NK-92 treated with Interleukin-12 subunit alpha and Interleukin-12 subunit beta, amount 100 ng/mL, for 24 hours (cell line): Measurements from ENCODE around the gene LETM1.

Source experiments
- DNase-seq: peaks from one replicate; lab custom pipeline; 2025; lab: John Stamatoyannopoulos, UW

LETM1 gene

DNA sequence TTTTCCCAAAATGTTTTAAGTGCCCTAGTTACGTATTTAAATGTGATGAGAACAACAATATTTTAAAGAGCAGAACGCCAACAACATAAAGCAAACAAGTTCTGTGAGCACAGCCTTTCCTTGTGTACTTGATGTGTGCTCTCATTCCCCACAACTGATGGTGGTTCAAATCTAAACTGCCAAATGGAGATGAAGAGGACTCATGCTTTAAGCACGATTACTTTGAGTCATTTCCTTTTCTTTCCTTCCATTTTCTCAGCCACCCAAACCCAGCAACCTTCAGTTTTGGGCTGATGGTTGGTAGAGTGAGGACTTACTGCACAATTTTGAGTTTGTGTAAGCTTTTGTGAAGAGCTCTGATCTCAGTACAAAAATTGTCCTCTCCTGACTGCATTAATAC lies 16.9 kb upstream of the LETM1 start:
- no peak for DNase-seq

DNA sequence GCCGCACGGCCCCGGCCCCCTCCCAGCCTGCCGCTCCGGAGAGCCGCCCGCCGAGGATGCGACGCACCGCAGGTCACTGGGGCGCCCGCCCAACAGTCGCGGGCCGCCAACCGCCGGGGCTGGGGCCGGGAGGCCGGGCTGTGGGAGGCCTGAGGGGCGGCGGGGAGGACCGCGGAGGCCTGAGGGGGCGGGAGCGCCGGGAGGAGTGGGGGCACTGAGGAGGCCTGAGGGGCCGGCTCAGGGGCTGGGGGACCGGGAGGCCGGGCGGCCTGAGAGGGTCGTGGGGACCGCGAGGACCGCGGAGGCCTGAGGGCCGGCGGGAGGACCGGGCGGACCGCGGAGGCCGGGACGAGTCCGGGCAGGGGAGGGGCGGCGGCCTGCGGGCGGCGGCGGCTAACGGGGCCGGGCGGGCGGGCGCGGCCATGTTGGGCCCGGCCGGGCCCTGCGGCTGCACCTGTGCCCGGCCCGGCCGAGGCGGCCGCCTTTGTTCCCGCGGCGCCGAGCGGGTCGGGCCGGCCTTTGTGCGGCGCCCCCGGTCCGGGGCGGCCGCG lies 15.6 kb upstream of the LETM1 start:
- no peak for DNase-seq

DNA sequence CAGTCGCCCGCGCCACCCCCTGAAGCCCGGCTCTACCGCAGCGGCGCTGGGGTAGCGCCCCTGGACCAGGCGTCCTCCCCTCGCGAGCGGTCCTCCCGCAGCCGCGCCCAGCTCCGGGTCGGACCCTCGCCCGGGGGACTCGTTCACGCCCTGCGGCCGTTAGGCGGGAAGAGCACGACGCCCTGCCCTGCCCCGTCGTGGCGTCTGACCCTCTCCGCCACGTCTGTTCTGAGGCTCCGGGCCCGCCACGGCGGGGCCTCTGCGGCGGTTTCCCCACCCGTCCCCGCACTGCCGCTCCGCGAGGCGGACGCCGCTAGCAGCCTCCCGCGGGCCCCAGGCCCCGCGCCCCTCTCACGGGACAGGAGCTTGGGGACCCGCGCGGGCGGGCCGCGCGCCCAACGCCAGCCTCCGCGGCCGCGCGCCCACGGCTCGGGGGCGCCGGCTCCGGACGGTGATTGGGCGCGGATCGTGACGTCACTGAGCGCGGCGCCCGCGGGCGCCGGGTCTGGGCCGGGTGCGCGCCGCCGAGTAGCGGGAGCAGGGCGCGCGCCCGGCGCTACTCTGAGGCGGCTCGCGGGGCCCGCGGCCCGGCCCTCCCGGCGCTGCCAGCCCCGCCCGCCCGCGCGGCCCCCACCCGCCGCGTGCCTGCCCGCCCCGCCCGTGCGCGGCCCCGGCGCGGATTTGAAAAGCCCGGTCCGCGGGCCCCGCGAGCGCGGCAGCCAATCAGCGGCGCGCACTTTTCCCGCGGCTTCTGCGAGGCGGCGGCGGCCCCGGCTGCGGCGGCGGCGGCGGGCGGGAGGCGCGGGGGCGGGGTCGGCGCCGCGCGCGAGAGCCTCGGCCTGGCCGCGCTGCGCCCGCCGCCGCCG lies 14.9 kb upstream of the LETM1 start, which contains the start of gene NSD2:
NSD2 (plus strand) TSS at position 816 of the 866 bp plus-strand sequence. CDS start 29,262 bp downstream, outside the sequence.
- peak; percentile 89 for DNase-seq

DNA sequence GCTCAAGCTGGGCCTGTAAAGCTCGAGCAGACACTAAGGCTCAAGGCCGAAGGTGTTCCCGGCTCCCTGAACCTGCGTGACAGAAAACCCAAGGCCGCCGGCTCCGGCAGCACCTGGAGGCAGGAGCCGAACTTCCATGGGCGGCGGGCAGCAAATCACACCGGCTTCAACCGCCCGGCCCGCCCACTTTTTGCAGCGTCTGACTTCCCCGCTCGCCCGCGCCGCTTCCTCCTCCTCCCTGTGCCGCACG lies 14.3 kb upstream of the LETM1 start:
- peak; percentile 75 for DNase-seq

DNA sequence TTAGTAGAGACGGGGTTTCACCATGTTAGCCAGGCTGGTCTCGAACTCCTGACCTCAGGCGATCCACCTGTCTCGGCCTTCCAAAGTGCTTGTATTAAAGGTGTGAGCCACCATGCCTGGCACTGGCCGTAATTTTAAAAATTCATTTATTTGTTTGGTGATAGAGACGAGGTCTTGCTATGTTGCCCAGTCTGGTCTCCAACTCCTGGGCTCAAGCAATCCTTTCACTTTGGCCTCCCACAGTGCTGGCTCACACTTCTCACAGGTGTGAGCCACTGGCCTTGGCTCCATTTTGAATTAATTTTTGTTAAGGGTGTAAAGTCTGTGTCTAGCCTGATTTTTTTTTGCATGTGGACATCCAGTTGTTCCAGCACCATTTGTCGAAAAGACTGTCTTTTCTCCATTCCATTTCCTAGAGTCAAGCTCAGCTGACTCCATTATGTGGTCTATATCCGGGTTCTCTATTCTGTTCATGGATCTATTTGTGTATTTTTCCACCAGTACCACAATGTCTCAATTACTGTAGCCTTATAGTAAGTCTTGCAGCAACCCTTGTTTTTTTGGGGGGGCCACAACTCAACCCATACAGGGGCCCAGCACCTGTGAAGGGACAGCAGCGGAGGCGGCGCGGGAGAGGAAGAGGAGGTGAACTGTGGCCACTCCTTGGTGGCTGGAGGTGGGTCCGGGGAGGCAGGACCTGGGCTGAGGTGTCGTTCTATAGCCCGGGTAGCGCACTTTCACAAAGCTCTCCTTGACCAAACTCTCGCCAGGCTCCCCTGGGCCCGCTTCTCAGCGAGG lies 13.8 kb upstream of the LETM1 start:
- no peak for DNase-seq

DNA sequence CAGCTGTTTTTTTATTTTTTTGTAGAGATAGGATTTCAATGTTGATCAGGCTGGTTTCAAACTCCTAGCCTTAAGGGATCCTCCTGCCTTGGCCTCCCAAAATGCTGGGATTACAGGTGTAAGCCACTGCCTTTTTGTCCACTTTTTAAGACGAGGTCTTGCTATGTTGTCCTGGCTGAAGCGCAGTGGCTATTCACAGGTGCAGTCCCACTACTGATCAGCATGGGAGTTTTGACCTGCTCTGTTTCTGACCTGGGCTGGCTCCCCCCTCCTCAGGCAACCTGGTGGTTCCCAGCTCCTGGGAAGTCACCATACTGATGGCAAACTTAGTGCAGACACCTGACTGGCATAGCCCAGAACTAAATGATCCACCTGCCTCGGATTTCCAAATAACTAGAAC lies 13.0 kb upstream of the LETM1 start:
- DNase-seq, result no peak

DNA sequence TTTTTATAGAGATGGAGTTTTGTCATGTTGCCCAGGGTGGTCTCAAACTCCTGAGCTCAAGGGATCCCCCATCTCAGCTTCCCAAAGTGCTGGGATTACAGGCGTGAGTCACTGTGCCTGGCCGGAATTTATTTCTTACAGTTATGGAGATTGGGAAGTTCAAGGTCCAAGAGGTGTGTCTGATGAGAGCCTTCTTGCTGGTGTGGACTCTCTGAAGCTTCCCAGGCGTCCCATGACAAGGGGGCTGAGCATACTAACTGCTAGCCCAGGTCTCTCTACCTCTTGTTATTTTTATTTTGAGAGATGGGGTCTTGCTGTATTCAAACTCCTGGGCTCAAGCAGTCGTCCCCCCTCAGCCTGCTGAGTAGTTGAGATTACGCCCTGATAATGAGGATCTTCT lies 12.3 kb upstream of the LETM1 start:
- DNase-seq, result no peak

DNA sequence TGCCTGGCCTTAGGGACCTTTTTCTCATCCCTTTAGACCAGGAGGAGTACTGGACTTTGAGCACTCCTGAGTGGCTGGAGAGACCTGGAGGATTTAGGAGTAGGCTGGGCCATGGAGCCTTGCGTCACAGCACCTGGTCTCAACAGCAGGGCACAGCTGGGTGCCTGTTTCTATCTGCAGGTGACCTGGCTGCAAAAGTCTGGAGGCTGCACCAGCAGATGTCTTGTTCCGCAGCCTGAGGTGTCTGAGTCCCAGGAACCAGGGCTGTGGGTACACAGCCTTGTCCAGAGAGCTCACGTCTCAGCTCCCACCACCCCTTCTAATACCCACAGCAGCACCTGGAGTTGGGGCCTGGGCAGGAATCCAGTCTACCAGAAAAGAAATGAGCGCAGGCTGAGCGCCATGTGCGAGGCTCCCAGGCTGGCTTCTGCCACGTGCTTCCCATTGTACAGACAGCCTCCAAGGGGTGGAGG lies 10.3 kb upstream of the LETM1 start:
- DNase-seq, result no peak

DNA sequence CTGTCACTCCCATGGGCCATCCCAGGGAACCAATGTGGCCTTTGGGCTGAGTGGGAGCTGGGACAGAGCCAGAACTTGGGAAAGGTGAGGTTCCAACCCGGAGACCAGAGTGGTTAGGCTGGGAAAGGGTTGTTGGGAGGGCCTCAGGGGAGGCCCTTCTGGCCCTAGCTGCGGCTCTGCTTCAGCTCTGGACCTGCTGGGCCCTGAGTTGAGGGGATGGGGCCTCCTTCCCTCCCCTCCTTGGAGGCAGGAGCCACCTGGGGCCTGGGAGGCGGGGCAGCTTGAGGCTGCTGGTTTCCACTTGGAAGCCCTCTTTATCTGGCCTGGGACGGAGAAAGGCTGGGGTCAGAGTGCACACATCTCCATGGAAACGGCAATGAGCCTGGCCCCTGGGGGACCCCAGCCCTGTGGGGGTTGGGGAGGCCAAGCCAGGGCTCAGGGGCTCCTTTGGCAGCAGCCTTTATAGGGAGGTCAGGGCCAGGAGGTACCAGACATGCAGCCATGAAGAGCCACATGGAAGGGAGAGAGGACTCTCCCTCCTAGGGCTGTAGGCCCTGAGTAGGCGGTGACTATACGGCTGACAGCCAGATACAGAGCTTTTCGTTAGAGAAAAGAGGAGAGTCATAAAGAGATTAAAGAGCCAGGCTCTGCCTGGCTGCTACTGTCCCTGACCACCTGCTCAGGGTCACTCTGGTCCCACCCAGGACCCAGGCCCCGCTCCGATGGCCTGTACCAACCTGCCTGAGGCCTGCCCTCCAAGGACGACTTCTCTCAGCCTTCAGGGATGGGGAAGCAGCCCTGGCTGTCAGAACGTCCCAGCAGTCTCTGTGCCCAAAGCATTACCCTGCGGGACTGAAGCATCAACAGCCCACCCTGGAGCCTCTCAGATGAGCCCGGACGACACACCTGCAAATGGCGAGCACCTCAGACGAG lies 8.4 kb upstream of the LETM1 start:
- DNase-seq, result no peak

DNA sequence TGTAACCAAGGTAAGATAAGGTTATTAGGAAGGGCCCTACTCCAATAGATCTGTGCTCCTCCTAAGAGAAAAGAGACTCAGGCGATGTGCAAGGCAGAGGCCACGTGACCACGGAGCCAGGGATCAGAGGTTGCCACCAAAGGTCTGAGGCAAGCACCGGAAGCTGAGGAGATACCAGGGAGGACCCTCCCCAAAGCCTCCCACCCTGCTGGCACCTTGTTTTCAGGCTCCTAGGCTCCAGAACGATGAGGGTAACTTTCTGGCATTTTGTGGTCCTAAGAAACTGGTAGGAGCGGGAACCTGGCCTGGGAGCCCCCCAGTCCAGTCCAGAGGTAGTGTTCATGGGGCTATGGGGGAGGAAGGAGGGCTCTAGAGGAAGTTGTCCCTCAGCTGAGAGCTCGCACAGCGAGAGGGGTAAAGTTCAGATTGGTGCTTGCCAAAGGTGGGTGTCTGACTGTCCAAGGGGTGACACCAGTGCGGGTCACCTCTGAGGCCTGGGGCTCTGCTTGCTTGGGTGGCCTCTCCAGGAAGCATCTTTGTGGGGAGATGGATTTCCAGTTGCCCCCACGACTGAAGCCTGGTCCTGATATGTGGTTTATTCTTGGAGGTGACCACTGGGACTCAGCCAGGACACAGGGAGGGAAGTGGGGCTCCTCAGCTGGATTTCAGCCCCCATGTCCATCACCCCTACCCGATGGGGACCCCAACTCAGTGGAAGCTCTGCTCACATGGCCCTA lies 7.5 kb upstream of the LETM1 start:
- no peak for DNase-seq

DNA sequence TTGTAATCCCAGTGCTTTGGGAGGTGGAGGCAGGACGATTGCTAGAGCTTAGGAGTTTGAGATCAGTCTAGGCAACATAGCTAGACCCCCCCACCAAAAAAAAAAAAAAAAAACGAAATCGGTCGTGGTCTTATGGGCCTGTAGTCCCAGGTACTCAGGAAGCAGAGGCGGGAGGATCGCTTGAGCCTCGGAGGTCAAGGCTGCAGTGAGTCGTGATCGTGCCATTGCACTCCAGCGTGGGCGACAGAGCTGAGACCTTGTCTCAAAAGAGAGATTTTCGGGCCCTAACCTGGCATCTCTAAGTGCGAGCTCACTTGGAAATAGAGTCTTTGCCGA lies 7.0 kb upstream of the LETM1 start:
- DNase-seq, result no peak

DNA sequence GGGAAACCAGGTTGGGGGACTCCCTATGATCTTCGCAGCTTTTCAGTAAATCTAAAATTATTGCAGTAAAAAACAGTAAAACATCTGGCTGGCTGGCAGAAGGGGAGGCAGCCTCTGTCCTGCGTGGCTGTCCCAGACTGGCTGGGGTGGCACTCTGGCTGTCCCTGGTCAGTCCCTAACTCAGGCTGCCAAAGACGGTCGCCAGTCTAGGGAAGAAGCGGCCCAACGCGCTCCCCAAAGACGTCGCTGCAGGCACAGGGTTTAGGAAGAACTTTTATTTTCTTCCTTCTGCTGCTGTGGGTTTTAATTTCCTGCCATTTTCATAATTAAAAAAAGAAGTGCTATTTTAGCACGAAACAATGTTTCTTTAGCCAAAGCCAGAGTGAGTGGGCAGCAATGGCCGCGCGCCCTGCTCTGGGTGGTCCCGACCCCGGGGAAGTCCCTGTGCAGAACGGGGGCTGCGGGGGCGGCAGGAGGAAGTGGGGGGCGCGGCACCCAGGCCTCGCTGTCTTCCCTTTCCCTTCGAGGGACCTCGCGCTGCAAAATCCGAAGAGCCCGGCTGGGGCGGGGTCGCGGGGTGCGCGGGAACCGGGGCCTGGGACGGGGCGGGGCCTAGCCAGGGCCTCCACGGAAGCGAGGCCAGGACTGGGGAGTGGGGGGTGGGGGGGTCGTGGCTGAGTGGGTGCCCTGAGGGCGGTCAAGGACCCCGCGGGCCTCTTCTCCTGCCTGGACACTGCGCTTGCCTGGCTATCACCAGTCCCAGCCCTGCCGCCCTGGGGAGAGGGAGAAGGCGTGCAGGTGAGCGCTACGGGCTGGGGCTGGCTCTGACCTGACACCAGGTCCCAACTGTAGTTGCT lies 6.3 kb upstream of the LETM1 start:
- no peak for DNase-seq

DNA sequence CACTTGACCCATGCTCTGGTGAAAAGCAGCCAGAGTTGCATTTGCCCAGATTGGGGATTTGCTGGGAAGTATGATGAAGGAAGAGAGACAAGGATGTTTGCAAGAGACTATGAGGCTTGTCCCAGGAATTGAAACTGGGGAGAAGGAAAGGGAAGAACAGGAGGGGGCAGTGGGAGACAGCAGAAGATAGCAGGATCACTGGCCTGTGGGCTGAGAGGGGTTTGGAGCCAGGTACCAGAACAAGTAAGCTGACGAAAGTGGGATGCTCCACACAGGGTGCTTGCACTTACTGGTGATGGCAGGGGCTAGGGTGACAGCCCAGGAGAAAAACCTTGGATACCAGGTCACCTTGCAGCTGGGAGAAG lies 3.4 kb upstream of the LETM1 start:
- no peak for DNase-seq

DNA sequence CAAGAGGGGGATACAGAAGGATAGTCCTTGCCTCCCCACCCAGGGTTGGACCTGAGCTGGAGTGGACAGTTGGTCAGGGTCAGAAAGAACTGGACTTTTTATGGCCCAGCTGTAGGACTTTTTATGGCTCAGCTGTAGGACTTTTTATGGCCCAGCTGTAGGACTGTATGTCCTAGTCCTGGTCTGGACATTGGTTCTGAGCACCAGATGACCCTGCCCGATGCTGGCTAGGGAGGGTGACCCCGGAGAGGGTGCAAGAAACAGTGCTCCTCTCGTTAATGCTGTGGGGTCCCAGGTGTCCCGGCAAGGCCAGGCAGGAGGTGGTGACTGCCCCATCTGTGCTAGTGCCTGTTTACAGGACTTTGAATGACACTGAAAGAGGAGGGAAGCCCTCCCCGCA lies 2.0 kb upstream of the LETM1 start:
- DNase-seq, result no peak

DNA sequence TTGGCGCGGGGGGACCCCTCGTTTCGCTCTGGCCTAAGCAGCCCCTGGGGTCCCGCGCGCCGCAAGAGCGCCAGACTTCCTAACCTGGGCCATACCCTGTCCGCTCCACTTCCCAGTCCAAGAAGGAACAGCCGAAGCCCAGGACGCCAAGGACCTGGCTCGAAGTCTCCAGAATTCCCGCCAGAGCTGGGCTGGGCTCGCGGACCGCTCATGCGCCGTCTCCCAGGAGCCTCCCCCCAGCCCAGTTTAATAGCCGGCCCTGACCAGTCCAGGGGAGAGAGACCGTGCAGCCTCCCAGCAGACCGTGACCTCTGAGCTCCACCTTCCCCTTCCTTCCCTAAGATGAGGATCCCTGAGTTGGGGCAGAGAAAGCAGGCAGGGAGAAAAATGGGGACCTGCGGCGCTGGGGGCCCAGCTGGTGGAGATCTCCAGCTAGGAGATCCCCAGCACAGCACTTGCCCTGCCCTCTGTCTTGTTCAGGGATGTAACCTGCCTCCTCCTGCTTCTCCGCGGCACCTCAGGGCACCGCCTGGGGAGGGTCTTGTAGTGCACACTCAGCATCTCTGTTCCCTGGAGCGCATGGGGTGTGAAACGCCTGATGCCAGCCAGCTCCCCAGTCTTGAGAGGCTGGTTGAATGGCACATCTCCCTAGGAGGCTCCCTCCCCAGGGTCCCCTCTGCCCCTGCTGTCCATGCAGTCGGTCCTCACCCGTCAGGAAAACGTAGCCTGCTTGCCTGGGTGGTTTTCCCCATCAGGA lies 1.2 kb upstream of the LETM1 start:
- DNase-seq, result no peak

DNA sequence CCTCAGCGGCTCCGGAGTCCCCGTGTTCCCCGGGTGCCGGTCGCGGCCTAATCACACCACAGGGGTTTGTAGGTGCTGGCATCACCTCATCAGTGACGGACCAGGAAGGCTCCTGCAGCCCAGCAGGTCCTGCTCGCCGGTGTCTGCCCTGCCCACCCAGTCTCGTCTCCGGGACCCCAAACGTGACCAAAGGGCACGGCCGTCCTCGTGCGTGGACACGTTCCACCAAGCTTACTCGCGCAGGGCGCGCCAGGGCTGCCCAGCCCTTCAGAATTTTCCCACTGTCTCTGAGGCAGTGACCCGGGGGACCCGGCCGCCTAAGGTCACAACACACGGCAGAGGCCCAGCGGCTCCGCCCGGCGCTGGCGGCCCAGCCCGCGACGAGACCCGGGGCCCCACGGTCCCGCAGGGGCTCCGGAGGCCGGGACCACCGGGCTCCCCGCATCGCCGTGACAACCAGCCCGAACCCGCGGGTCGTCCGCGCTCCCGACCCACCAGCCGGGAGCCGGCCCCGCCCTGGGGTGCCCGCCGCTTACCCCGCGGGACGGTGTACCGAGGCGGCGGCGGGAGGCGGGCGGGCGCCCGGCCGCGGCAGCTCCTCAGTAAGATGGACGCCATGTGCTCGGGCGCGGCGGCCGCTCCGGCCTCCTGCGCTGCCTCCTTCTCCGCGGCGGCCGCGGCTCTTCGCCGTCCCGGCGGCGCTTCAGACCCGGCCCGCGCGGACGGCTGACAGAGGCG lies 454 bp downstream of the LETM1 start:
- no peak for DNase-seq

DNA sequence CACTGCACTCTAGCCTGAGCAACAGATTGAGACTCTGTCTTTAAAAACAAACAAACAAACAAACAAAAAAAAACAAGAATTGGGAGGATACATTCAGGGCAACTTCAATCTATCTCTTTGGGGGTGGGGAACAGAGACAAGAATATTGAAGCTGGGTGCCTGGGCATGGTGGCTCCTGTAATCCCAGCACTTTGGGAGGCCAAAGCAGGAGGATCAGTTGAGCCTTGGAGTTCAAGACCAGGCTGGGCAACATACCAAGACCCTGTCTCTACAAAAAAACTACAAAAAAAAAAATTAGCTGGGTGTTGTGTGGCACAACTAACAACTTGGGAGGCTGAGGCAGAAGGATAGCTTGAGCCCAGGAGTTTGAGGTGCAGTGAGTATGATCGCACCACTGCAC lies 1.2 kb downstream of the LETM1 start:
- DNase-seq, result no peak

DNA sequence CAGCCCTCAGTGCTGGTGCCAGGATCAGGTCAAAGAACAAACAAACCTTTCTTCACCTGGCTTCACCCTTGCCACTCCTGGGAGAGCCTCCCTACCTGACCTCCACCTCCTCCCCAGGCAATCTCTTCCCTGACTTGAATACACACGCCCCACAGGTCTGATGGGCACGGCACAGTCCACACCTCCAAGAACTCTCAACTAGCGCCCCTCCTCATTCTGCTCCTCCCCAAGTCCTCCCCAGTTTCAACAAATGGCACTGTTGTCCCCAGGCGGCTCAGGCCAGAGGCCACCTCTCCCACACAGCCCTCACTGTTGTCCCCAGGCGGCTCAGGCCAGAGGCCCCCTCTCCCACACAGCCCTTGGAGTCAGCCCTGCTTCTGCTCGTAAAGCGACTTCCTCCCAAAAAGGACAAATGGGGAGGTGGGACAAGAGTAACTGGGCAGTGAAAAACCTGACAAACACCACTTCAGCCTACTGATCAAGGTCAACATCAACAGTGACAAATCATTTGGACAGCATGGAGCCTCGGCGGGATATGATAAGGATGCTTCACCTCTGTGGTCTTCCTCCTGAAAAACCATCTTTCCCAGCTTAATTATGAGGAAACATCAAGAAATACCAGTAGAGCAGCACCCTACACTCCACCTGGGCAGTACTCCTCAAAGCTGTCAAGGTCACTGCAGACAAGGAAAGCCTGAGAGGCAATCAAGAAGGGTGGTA lies 2.9 kb downstream of the LETM1 start:
- no peak for DNase-seq
